ENCODE data around the gene CPB2.

The CPB2 gene

GRCh38 chr13:46039411-46040182 is 65.2 kb downstream of the CPB2 start:
- TF ChIP-seq EP300 (IDR thresholded peaks at IDR 0.05; ENCODE audit: borderline replicate concordance): no peak
- TF ChIP-seq CEBPB (IDR thresholded peaks at IDR 0.05): no peak
- no peak for TF ChIP-seq REST (IDR thresholded peaks at IDR 0.05; ENCODE audit: low read depth)
- no peak for TF ChIP-seq TEAD4 (IDR thresholded peaks at IDR 0.05)
- no peak for TF ChIP-seq NFIC (IDR thresholded peaks at IDR 0.05)

- TF ChIP-seq EP300 (IDR thresholded peaks at IDR 0.05; ENCODE audit: borderline replicate concordance) (no peak), TEAD4 (IDR thresholded peaks at IDR 0.05) (no peak)
Measured at GRCh38 chr13:46038296-46038695, 66.5 kb downstream of the CPB2 start.

- TF ChIP-seq EGR1 (IDR thresholded peaks at IDR 0.05): no peak
- no peak for TF ChIP-seq ZBTB7A (IDR thresholded peaks at IDR 0.05; ENCODE audit: low read depth)
- TF ChIP-seq TEAD4 (IDR thresholded peaks at IDR 0.05): no peak
- no peak for TF ChIP-seq REST (IDR thresholded peaks at IDR 0.05; ENCODE audit: low read depth)
- no peak for TF ChIP-seq YY1 (IDR thresholded peaks at IDR 0.05; ENCODE audit: low read depth)
- TF ChIP-seq TAF1 (IDR thresholded peaks at IDR 0.05; ENCODE audit: low read depth): no peak
- TF ChIP-seq RAD21 (IDR thresholded peaks at IDR 0.05; ENCODE audit: low read depth): no peak
- TF ChIP-seq CREB1 (IDR thresholded peaks at IDR 0.05; ENCODE audit: low read depth): no peak
- no peak for TF ChIP-seq NFIC (IDR thresholded peaks at IDR 0.05)
- TF ChIP-seq MAX (IDR thresholded peaks at IDR 0.05): no peak
- TF ChIP-seq TCF12 (IDR thresholded peaks at IDR 0.05; ENCODE audit: low read depth): no peak
- TF ChIP-seq EP300 (IDR thresholded peaks at IDR 0.05; ENCODE audit: borderline replicate concordance): no peak
- no peak for TF ChIP-seq FOXM1 (IDR thresholded peaks at IDR 0.05; ENCODE audit: borderline replicate concordance, low read depth)
- no peak for TF ChIP-seq USF1 (IDR thresholded peaks at IDR 0.05)
- TF ChIP-seq CEBPB (IDR thresholded peaks at IDR 0.05): no peak
Measured at GRCh38 chr13:46035066-46035465, 69.8 kb downstream of the CPB2 start.

- TF ChIP-seq ZBTB7A (IDR thresholded peaks at IDR 0.05; ENCODE audit: low read depth): no peak
- no peak for TF ChIP-seq TCF12 (IDR thresholded peaks at IDR 0.05; ENCODE audit: low read depth)
- TF ChIP-seq MAX (IDR thresholded peaks at IDR 0.05): no peak
Measured at GRCh38 chr13:46032341-46032740, 72.5 kb downstream of the CPB2 start.

- TF ChIP-seq USF1 (IDR thresholded peaks at IDR 0.05) (no peak), CEBPB (IDR thresholded peaks at IDR 0.05) (no peak), NFIC (IDR thresholded peaks at IDR 0.05) (no peak), EP300 (IDR thresholded peaks at IDR 0.05; ENCODE audit: borderline replicate concordance) (no peak), RAD21 (IDR thresholded peaks at IDR 0.05; ENCODE audit: low read depth) (no peak), FOXM1 (IDR thresholded peaks at IDR 0.05; ENCODE audit: borderline replicate concordance, low read depth) (no peak), REST (IDR thresholded peaks at IDR 0.05; ENCODE audit: low read depth) (no peak), MAX (IDR thresholded peaks at IDR 0.05) (no peak), TEAD4 (IDR thresholded peaks at IDR 0.05) (no peak), EGR1 (IDR thresholded peaks at IDR 0.05) (no peak), CREB1 (IDR thresholded peaks at IDR 0.05; ENCODE audit: low read depth) (no peak), YY1 (IDR thresholded peaks at IDR 0.05; ENCODE audit: low read depth) (no peak)
Measured at GRCh38 chr13:46031581-46032263, 73.1 kb downstream of the CPB2 start.

Measured in Ishikawa (cell line).